Osteocyte (in vitro differentiated cells): ENCODE measurements around the gene ACAP1. TPM values are rescaled to one million over a fixed set of nuclear protein-coding genes. Genes with fewer than 3 reads are reported as not detected.
"Not testable (repeated sequence)": the region's sequence is repeated elsewhere in the genome, so short reads cannot be mapped to it uniquely, and the experiment has no call there.

Source experiments
- DNase-seq: peaks from one replicate; pipeline ENCODE4 v3.0.0; 2021; ENCODE audit warnings: mixed read lengths; ENCODE audit not compliant: unreplicated experiment; ENCODE audit errors: extremely low spot score
- H3K27ac Mint-ChIP-seq: one replicate; pipeline ENCODE4 v1.8.0; 2021; ENCODE audit warnings: mild to moderate bottlenecking, mixed read lengths; ENCODE audit not compliant: unreplicated experiment
- H3K27me3 Mint-ChIP-seq: one replicate; pipeline ENCODE4 v1.8.0; 2021; ENCODE audit warnings: mixed read lengths; ENCODE audit not compliant: unreplicated experiment
- H3K36me3 Mint-ChIP-seq: one replicate; pipeline ENCODE4 v1.8.0; 2021; ENCODE audit warnings: mixed read lengths; ENCODE audit not compliant: unreplicated experiment
- H3K4me1 Mint-ChIP-seq: one replicate; pipeline ENCODE4 v1.8.0; 2021; ENCODE audit warnings: mixed read lengths; ENCODE audit not compliant: unreplicated experiment
- H3K4me3 Mint-ChIP-seq: one replicate; pipeline ENCODE4 v1.8.0; 2021; ENCODE audit warnings: mild to moderate bottlenecking, moderate library complexity, mixed read lengths; ENCODE audit not compliant: unreplicated experiment
- H3K9me3 Mint-ChIP-seq: one replicate; pipeline ENCODE4 v1.8.0; 2021; ENCODE audit warnings: mixed read lengths; ENCODE audit not compliant: unreplicated experiment
- CTCF ChIP-seq: fragments of 200-600 bp; sonication (generic); IDR thresholded peaks from 2 replicates; pipeline ENCODE4 v1.5.0; 2021; ENCODE audit warnings: antibody characterized with exemption, mild to moderate bottlenecking, moderate library complexity
- total RNA-seq: library from RNA; stranded (reverse); gene quantifications from 2 replicates; pipeline ENCODE4 v1.2.1, GENCODE V29; 2021

The ACAP1 gene
- total RNA-seq, 1 donor from 2014 or later: 4.2 TPM

- no peak for TF ChIP-seq CTCF
- no peaks in the 10 kb centered on the region for H3K36me3 Mint-ChIP-seq
- peaks cover 15% of the 10 kb centered on the region for H3K4me1 Mint-ChIP-seq
- H3K27me3 Mint-ChIP-seq: no peaks in the 10 kb centered on the region
- H3K27ac Mint-ChIP-seq: peak overlapping the region; percentile 91
- DNase-seq: no peak
- H3K9me3 Mint-ChIP-seq: no peaks in the 10 kb centered on the region
- H3K4me3 Mint-ChIP-seq: peak overlapping the region; percentile 86
Observed at GRCh38 chr17:7329997-7330637, 6.2 kb upstream of the ACAP1 start.

- H3K4me3 Mint-ChIP-seq: peak overlapping the region; percentile 86
- no peaks in the 10 kb centered on the region for H3K27me3 Mint-ChIP-seq
- TF ChIP-seq CTCF: no peak
- DNase-seq: no peak
- H3K4me1 Mint-ChIP-seq: peaks cover 15% of the 10 kb centered on the region
- H3K36me3 Mint-ChIP-seq: no peaks in the 10 kb centered on the region
- H3K27ac Mint-ChIP-seq: no peak overlapping the region
- H3K9me3 Mint-ChIP-seq: no peaks in the 10 kb centered on the region
Observed at GRCh38 chr17:7330638-7331015, 5.7 kb upstream of the ACAP1 start.

- Mint-ChIP-seq H3K36me3 (no peaks in the 10 kb centered on the region), H3K9me3 (no peaks in the 10 kb centered on the region), H3K4me3 (peak overlapping the region; percentile 12), H3K4me1 (peaks cover 15% of the 10 kb centered on the region), H3K27me3 (no peaks in the 10 kb centered on the region), H3K27ac (no peak overlapping the region)
- no peak for TF ChIP-seq CTCF
- DNase-seq: no peak
Observed at GRCh38 chr17:7332111-7332510, 4.2 kb upstream of the ACAP1 start.

GRCh38 chr17:7332600-7333069, 3.7 kb upstream of the ACAP1 start:
- H3K4me3 Mint-ChIP-seq, H3K9me3 Mint-ChIP-seq, H3K27me3 Mint-ChIP-seq, DNase-seq, H3K36me3 Mint-ChIP-seq, H3K27ac Mint-ChIP-seq: not testable (repeated sequence)
- H3K4me1 Mint-ChIP-seq: peaks cover 14% of the 10 kb centered on the region

- Mint-ChIP-seq H3K27me3 (peaks cover 2% of the 10 kb centered on the region), H3K4me3 (no peak overlapping the region), H3K9me3 (no peaks in the 10 kb centered on the region), H3K4me1 (peaks cover under 1% of the 10 kb centered on the region), H3K27ac (no peak overlapping the region), H3K36me3 (no peaks in the 10 kb centered on the region)
- TF ChIP-seq CTCF: no peak
- DNase-seq: no peak
Observed at GRCh38 chr17:7334938-7335538, 1.3 kb upstream of the ACAP1 start.

- not testable (repeated sequence) for H3K36me3 Mint-ChIP-seq, H3K4me3 Mint-ChIP-seq, H3K4me1 Mint-ChIP-seq, DNase-seq, H3K27ac Mint-ChIP-seq, H3K9me3 Mint-ChIP-seq, H3K27me3 Mint-ChIP-seq
Observed at GRCh38 chr17:7335765-7336164, 564 bp upstream of the ACAP1 start.

- not testable (repeated sequence) for H3K4me1 Mint-ChIP-seq, DNase-seq, H3K27ac Mint-ChIP-seq, H3K9me3 Mint-ChIP-seq, H3K27me3 Mint-ChIP-seq, H3K4me3 Mint-ChIP-seq, H3K36me3 Mint-ChIP-seq
Observed at GRCh38 chr17:7337600-7337999, 1.3 kb downstream of the ACAP1 start.
